HepG2 (cell line): ENCODE data around the gene PYGB. TPM values are rescaled to one million over a fixed set of nuclear protein-coding genes. Genes with fewer than 3 reads are reported as not detected.
A peak's percentile ranks its signal among the peaks of the same experiment; 100 is the strongest.

ENCODE experiments used
- ATAC-seq: fragments of 200-7000 bp; cut with Tn5 transposase; 3 replicates; pipeline ENCODE4 v1.9.1; 2020; ENCODE audit warnings: mild to moderate bottlenecking, moderate library complexity
- BruUV-seq: library from RNA; stranded (reverse); fragments of 400-500 nt; replicated peaks from 2 replicates; lab custom pipeline; 2021; lab: Mats Ljungman, UMichigan
- CTCF ChIA-PET: fragments of 300-600 bp; formaldehyde crosslinking; extraction: SDS; loops from one replicate; lab custom pipeline; 2021; ENCODE audit warnings: low total read pairs, inconsistent platforms, low intra/inter-chr PET ratio; lab: Yijun Ruan, JAX
- POLR2A ChIA-PET: fragments of 350-600 bp; sonication (Branson Sonifier 250); formaldehyde crosslinking; loops from one replicate; lab custom pipeline; 2020; ENCODE audit warnings: antibody characterized with exemption, inconsistent platforms; lab: Yijun Ruan, JAX
- DNase-seq: peaks from one replicate; pipeline ENCODE4 v3.0.0-alpha.2; 2015; ENCODE audit warnings: low spot score
- FAIRE-seq: peaks from 3 replicates; lab custom pipeline; 2011; peaks lifted over from hg19 to GRCh38; lab: Jason Lieb, UNC
- H2AFZ ChIP-seq: one replicate; pipeline ENCODE4 v1.6.1; 2011; ENCODE audit warnings: low read length, inconsistent platforms
- H3K27ac ChIP-seq: fragments of 300-600 bp; 3 replicates; pipeline ENCODE4 v1.8.0; 2011; ENCODE audit warnings: mixed run types, mild to moderate bottlenecking, mixed read lengths, low read length, inconsistent platforms; ENCODE audit not compliant: insufficient read depth; ENCODE audit errors: extremely low read length
- H3K27me3 ChIP-seq, 2 experiments: fragments of 200-600 bp in 1 of 2; 2 replicates in 1 of 2; 3 replicates in 1 of 2; pipeline versions ENCODE4 v1.6.0 to v1.8.0; 2011; ENCODE audit warnings: low read length in 2 of 2, mild to moderate bottlenecking in 2 of 2, moderate library complexity in 2 of 2, inconsistent platforms in 1 of 2; ENCODE audit not compliant: insufficient read depth in 2 of 2, control insufficient read depth in 1 of 2
- H3K36me3 ChIP-seq, 2 experiments: fragments of 200-600 bp in 1 of 2; replicated peaks in 1 of 2; 2 replicates in 1 of 2; 3 replicates in 1 of 2; pipeline versions ENCODE4 v1.5.1 to v1.8.0; 2011; ENCODE audit warnings: low read length in 2 of 2, inconsistent platforms in 1 of 2; ENCODE audit not compliant: insufficient read depth in 2 of 2, control insufficient read depth in 1 of 2
- H3K4me1 ChIP-seq: 2 replicates; pipeline ENCODE4 v1.5.1; 2012; ENCODE audit warnings: low read length, inconsistent platforms; ENCODE audit not compliant: insufficient read depth
- H3K4me2 ChIP-seq: 2 replicates; pipeline ENCODE4 v1.6.0; 2011; ENCODE audit warnings: low read depth, low read length, inconsistent platforms
- H3K4me3 ChIP-seq, 3 experiments: fragments of 200-600 bp in 1 of 3; sonication (generic), shearing (Covaris generic) in 1 of 3; replicated peaks in 1 of 3; 2 replicates each; pipeline ENCODE4 v1.5.1; 2011 to 2016; ENCODE audit warnings: low read length in 3 of 3, inconsistent platforms in 2 of 3, low read depth in 2 of 3, mild to moderate bottlenecking in 2 of 3, control low read depth in 1 of 3, mixed read lengths in 1 of 3; ENCODE audit not compliant: insufficient read depth in 1 of 3
- H3K79me2 ChIP-seq: one replicate; pipeline ENCODE4 v1.6.1; 2011; ENCODE audit warnings: low read length, inconsistent platforms; ENCODE audit not compliant: insufficient read depth
- H3K9ac ChIP-seq: 2 replicates; pipeline ENCODE4 v1.6.0; 2011; ENCODE audit warnings: mild to moderate bottlenecking, low read depth, low read length, inconsistent platforms; ENCODE audit not compliant: insufficient read depth
- H3K9me3 ChIP-seq: 2 replicates; pipeline ENCODE4 v1.5.1; 2012; ENCODE audit warnings: mild to moderate bottlenecking, low read length
- H4K20me1 ChIP-seq: 2 replicates; pipeline ENCODE4 v1.6.0; 2011; ENCODE audit warnings: inconsistent platforms, mild to moderate bottlenecking, low read length, moderate library complexity; ENCODE audit not compliant: insufficient read depth
- CAMTA2 ChIP-seq: sonication (generic); formaldehyde crosslinking; IDR thresholded peaks from 2 replicates; pipeline ENCODE4 v1.4.0; 2020; ENCODE audit warnings: mild to moderate bottlenecking, missing genetic modification reagents, borderline replicate concordance
- SNAPC2 ChIP-seq: sonication (generic); formaldehyde crosslinking; IDR thresholded peaks from 2 replicates; pipeline ENCODE4 v1.8.1; 2022; ENCODE audit warnings: mild to moderate bottlenecking, missing genetic modification reagents
- ZNF563 ChIP-seq: sonication (generic); formaldehyde crosslinking; IDR thresholded peaks from 2 replicates; pipeline ENCODE4 v1.8.0; 2022; ENCODE audit warnings: mild to moderate bottlenecking, moderate library complexity, missing genetic modification reagents
- WGBS: methylation state at CpG from one replicate; pipeline ENCODE4 v1.1.6; 2017; ENCODE audit warnings: low lambda C conversion rate; 5-methylcytosine and 5-hydroxymethylcytosine counted together
- in situ Hi-C: cut with HindIII; loops from 2 replicates; pipeline ENCODE4 v1.10.0; 2017; ENCODE audit warnings: low pct_unique_long_range_greater_than_20kb; ENCODE audit not compliant: extremely low pct_ligation_motif_present
- intact Hi-C: fragments of 100-400 bp; cut with micrococcal nuclease; formaldehyde crosslinking; loops from one replicate; pipeline ENCODE4 v1.10.0; 2022; ENCODE audit not compliant: unreplicated experiment
- polyA plus RNA-seq, 8 experiments: library from polyadenylated mRNA; depleted of rRNA in 3 of 8; stranded (reverse) in 7 of 8; unstranded in 1 of 8; fragments of >200 nt; fragmentation: Illumina TruSeq in 4 of 8; extraction: Trizol in 4 of 8; gene quantifications; 2 replicates each; pipeline versions ENCODE4 v1.2.1 to v1.2.3, GENCODE V29; 2011 to 2016; ENCODE audit warnings: low read depth in 4 of 8, missing spikeins in 1 of 8, mixed read lengths in 1 of 8; ENCODE audit not compliant: insufficient read depth in 1 of 8
- total RNA-seq, 5 experiments: library from RNA; depleted of rRNA; stranded (reverse); fragments of >200 nt; fragmentation: Illumina TruSeq; extraction: Trizol; gene quantifications; 2 replicates each; pipeline ENCODE4 v1.2.3, GENCODE V29; 2016; ENCODE audit warnings: low read depth in 1 of 5
- TF ChIP-seq, protein P1 (sequence below): sonication (generic); formaldehyde crosslinking; IDR thresholded peaks from 2 replicates; pipeline ENCODE4 v1.5.1; 2020; ENCODE audit warnings: mild to moderate bottlenecking, missing genetic modification reagents, moderate library complexity

The PYGB gene
- total and polyA plus RNA-seq, 2 of the 13 experiments (the other 11 are each of a cell fraction or from before 2014, with no cell fraction given) = 24.2 to 86.3 TPM

DNA sequence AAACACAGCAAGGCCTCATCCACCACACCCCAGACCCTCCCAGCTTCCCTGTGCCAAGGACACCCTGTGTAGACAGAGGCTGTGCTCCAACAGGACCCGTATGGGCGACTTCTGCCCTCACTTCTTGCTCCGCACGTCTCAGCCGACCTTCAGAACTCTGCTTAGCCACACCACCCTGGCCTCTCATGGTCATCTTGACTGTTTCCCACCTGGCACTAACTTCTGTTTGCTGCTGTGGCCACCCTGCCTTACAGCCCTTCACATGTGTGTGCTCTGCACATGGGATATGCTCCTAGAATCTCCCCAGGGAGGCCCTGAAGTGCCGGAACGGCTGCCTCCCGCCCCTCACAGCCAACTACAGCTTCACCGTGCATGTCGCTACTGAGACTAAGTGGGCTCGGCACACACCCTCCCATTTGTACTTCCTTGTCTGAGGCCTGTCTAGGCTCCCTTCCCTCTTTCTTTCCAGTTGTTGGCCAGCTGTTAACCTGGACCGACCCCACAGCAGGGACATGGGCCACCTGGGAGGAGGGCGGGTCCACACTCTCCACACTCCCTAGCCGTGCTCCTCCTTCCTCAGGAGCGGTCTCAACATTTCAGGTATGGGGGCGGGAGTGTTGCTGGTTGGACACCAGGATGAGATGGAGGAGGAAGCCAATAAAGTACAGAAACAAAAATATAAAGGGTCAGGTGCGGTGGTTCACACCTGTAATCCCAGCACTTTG is 69.6 kb downstream of the PYGB start:
- DNase-seq (no peak), ATAC-seq (no peak), FAIRE-seq (no peak)
- no peak overlapping the region for H3K9ac ChIP-seq
- H3K4me3 ChIP-seq = no peak overlapping the region
- no peak overlapping the region for H3K4me2 ChIP-seq
- H3K9me3 ChIP-seq = no peaks in the 10 kb centered on the region
- intact Hi-C loops = no loop called here
- WGBS = 94% methylated on average over 17 of the region's 17 CpGs
- in situ Hi-C loops = loop anchor here (25.0 kb wide), 1 partner anchor 345 kb away; no protein-coding TSS in a partner anchor
- no peaks in the 10 kb centered on the region for H3K79me2 ChIP-seq
- H3K36me3 ChIP-seq = peaks cover 22 to 42% of the 10 kb centered on the region in 2 experiments
- POLR2A ChIA-PET = no interaction called here
- H2AFZ ChIP-seq = no peak overlapping the region
- TF ChIP-seq SNAPC2 (no peak), CAMTA2 (0 out of 2 replicates have a peak, but pooled peaks have one; percentile 40), ZNF563 (CRISPR knock-in tag) (0 out of 2 replicates have a peak, but pooled peaks have one; percentile 40)
- TF ChIP-seq, protein P1, sequence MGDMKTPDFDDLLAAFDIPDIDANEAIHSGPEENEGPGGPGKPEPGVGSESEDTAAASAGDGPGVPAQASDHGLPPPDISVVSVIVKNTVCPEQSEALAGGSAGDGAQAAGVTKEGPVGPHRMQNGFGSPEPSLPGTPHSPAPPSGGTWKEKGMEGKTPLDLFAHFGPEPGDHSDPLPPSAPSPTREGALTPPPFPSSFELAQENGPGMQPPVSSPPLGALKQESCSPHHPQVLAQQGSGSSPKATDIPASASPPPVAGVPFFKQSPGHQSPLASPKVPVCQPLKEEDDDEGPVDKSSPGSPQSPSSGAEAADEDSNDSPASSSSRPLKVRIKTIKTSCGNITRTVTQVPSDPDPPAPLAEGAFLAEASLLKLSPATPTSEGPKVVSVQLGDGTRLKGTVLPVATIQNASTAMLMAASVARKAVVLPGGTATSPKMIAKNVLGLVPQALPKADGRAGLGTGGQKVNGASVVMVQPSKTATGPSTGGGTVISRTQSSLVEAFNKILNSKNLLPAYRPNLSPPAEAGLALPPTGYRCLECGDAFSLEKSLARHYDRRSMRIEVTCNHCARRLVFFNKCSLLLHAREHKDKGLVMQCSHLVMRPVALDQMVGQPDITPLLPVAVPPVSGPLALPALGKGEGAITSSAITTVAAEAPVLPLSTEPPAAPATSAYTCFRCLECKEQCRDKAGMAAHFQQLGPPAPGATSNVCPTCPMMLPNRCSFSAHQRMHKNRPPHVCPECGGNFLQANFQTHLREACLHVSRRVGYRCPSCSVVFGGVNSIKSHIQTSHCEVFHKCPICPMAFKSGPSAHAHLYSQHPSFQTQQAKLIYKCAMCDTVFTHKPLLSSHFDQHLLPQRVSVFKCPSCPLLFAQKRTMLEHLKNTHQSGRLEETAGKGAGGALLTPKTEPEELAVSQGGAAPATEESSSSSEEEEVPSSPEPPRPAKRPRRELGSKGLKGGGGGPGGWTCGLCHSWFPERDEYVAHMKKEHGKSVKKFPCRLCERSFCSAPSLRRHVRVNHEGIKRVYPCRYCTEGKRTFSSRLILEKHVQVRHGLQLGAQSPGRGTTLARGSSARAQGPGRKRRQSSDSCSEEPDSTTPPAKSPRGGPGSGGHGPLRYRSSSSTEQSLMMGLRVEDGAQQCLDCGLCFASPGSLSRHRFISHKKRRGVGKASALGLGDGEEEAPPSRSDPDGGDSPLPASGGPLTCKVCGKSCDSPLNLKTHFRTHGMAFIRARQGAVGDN (CRISPR knock-in tag) = 0 out of 2 replicates have a peak, but pooled peaks have one; percentile 17
- H3K27me3 ChIP-seq = no peaks in the 10 kb centered on the region
- no peak overlapping the region for H3K27ac ChIP-seq
- CTCF ChIA-PET = interaction anchor here (0.9 kb wide), 1 partner anchor 23 kb away, joined by 3 read pairs; no protein-coding TSS in a partner anchor
- no peaks in the 10 kb centered on the region; the same call in 1 of the 2 replicates for H4K20me1 ChIP-seq
- H3K4me1 ChIP-seq = no peaks in the 10 kb centered on the region
- BruUV-seq = no TSS peak
